HG03064 (cell line): ENCODE results near the gene HOXA2.

Source experiments
- ATAC-seq: cut with Tn5 transposase; IDR thresholded peaks from one replicate; pipeline ENCODE4 v1.9.1; 2021; ENCODE audit warnings: low read depth; ENCODE audit not compliant: unreplicated experiment

HOXA2 gene

DNA sequence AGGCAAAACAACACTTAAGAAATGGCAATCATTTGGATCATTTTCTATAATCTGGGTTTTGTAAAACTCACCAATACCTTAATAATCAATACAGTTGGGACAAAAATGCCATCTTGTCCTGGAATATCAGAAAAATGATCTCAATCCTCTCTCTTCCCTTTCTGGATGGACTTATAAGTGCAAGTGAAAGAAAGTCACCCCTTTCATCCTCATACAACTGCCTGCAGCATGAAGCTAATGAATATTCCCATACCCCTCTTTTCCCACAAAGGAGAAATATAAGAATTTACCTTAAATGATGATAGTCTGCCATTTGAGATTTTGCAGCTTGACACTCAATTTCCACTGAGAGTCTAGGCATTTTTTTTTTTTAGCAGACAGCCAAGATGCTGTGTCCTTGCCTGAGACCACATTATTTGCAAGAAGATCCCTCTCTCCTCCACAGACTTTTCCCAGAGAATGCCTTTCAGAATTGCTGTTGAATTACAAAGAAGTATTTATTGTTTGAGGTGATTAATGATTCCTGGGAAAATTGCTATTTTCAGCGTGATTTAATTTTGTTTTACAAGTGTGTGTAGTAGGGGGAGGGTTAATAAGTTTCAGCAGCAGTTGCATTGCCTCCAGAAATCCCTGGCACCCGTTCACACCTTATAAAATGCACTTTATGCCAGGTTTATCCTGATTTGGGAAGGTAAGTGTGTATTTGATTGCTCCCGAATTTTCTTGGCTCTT lies 24.3 kb upstream of the HOXA2 start:
- ATAC-seq = no peak

DNA sequence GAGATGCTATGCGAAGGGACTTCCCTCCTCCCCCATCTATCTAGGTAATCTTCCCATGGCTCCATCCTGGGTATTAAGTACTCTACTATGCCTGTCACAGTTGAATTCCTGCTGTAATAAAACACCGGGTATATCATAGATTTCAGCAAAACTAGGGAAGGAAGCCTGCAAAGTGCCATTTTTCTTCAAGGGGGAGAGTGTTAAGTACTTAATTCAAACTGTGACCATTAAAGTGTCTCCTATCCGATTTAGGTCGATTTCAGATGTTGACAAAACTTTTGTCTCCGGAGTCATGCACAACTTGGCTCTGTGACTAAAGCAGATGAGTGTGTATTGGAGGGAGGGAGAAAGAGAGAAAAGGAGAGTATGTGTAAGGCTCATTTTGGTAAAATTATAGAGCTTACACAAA lies 23.5 kb upstream of the HOXA2 start:
- ATAC-seq = no peak

DNA sequence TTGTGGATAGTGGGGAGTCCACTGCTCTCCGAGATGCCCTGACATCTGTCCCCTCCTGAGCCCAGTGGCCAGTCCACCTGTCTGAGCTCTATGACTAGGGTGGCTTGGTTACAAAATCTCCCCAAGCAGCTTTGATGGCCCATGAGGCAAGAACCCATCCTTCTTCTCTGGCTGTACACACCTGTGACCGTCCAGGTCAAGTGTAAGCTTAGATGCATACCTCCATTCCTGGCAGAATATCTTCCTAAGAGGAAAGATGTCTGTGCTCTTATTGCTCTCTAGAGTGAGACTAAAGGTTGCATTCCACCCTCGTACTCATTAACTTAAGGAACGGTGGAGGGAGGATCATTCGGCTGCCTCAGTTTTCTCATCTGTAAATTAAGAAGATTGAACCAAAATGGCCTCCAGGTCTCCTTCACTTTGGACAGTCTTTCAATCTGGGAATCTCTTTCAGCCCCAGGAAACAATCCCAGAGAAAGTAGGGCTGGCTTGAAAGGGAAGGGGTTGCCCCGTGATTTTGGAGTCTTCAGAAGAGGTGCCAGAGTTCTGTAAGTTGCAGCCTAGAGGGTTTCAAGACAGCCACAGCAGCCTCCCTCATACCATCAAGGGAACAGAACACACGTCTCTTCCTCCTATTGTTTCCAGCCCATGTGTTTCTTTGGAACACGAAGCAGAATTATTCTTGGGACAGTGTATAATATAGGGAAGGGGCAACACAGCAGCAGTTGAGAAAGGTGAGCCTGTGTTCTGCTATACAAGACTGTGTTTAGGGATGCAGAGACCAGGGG lies 22.6 kb upstream of the HOXA2 start:
- ATAC-seq = no peak

DNA sequence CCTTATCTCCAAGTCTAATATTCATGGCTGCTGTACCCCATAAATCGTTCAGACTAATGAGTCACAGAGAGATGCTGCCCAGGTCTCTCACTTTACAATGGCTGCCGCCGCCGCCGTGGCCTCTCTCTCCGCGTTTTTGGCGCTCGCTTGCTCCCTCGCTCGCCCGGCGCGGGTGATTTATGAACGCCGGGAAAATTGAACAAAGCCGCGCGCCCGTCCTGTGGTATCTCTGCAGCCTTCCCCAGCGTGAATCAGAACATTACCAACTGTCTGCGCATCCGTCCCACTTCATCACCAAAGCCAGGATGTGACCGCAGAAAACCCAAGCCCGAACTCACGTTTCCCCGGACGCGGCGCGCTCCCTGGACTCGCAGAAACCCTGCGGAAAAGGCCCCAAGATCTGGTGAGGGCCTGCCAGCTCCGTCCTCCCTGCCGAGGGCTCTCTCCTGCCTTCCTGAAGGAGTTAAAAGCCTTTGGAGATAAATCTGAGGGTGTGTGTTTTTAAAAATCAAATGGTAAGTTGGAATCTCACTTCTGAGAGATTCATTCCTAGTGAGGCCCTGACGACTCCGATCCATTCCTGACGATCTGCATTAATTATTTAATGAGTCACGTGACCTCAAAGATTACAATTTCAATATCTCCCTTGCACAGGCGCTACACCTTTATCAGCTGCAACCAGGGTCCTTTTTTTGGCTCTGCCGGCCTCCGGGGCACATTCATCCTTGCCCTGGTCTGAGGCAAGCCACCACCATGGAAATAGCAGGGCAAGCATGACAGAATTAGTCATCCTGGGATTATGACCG lies 21.8 kb upstream of the HOXA2 start:
- ATAC-seq = no peak

DNA sequence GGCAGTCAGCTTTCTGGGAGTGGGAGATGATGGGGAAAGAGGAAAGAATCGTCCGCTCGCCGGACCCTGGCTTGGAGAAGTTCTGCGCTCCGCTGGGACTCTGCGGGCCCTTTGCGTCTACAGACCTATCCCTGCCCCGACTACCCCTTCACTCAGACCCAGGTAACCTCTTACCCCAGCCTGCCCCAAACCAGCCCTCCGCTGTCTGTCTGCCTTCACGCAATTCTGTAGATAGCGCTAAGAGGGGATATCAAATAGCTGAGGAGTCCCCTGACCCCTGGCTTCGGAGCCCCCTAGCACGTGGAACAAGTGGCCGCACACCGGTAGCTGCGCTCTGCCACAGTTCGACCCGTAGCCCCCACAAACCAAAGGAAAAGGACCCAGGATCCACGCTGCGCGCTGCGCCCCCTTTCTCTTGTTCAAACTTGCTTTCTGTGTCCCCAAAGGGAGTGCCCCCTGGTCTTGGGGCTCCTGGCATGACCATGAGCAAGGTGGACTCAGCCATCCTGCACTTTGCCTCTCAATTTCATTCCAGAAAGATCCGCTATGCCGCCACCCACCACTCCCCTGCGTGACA lies 21.1 kb upstream of the HOXA2 start:
- ATAC-seq = no peak

DNA sequence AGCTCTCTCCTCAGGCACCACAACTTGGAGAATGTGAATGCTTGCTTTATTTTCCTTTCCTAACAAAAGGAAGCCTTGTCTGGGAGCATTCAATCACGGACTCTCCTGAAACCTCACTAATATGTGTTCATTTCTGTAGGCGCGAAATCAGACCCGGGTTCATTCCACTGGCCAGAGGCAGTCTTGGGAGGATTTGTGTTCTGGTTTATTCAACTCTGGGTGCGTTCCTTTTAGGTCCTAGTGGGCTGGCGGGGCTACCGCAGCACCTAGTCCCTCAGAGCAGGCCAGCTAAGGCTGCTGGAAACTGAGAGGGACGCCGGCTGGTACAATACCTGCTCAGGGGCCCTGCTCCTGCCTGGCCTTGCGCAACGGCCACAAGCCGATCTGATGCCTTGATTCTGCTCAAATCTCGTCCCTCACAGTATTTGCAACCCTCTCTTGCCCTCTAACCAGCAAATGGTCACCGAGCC lies 20.6 kb upstream of the HOXA2 start:
- no peak for ATAC-seq

DNA sequence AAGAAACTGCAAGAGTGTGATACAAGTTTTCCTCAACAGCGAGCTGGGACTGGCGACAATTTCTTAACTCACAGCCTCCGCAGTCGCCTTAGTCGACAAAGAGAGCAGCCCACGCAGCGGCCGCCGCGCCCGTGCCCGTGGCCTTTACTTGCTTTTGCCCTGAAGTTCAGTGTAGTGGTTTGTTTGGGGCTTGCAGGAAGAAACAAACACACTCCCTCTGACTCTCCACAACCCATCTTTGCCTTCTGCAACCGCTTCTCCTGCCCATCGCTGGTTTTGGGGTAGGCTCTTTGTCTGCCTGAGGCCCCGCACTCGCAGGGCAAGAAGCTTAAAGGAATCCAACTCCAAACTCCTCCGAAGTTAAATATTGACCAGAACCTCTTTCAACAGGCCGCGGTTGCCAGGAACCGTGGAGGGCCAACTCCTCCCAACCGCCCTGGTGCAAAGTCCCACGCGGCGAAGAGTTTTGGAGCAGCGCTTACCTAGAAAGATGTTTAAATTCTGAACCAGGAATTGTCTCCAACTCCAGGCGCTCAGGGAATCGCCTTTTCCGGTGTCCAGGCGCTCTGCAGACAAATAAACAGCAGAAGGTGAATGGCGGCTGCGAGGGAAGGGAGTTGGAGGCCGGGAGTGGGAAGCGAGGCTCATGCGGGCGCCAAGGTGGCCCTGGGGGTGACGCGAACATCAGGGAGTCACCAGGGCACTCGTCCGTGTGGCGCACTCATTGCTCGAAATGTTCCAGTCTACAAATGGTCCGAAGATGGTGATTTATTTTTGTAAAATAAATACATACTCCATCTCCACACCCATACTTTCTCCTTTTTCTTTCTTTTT lies 19.8 kb upstream of the HOXA2 start:
- ATAC-seq = no peak

DNA sequence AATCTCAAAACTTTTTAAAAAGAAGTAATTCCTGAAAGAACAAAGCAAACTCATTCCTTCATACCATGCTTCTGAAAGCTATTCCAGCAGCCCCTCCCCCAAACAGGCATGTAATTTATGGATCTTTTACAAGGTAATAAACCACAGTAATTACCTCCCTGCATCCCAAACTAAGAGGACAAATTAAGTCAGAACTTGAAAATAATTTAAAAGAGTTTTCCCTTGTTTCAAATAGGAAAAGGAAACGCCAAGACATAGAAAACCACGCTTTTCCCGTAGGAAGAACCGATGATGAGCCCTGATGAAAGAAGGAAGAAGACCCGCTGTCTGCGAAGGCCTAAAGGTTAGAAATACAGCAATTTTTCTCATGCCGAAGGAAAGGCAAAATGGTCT lies 19.2 kb upstream of the HOXA2 start:
- ATAC-seq = no peak

DNA sequence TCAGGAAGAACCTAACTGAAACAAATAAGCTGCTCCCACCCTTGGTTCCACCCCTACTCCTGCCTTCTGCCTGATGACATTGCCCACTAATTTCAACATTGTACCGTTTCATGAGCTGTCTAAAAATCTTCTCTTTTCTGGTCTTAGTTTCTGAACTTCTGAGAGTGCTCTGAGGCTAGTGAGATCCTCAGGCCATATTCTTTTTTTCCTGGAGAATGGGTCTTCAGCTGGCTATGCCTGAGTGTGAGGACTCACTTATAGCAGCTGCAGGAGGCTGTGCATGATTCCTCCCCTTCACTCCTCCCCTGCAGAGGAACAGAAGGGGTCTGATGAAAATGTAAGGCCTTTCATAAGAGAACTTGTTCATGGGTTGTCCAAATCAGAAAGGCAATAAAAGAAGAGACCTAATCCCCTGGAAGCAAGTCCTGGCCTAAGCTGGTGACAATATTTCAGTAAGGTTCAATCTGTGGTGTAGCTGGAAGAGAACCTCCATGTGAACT lies 17.0 kb upstream of the HOXA2 start:
- ATAC-seq = no peak

DNA sequence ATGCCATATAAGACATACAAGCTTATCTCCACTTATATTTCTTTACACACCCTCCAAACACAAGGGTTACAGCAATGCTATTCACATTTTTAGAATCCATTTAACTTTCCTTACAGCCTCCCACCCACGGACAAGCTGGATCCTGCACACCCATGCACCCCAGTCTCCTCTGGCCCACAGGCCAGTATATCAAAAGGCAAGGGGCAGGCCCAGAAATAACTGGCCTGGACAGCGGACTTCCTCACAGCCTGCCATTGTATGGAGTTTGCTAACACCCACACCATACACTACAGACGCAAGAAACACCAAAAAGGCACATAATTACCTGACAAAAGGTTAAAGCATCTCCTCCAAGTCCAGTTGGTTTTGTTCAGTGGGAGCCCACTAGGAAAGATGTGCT lies 16.1 kb upstream of the HOXA2 start:
- ATAC-seq = no peak

DNA sequence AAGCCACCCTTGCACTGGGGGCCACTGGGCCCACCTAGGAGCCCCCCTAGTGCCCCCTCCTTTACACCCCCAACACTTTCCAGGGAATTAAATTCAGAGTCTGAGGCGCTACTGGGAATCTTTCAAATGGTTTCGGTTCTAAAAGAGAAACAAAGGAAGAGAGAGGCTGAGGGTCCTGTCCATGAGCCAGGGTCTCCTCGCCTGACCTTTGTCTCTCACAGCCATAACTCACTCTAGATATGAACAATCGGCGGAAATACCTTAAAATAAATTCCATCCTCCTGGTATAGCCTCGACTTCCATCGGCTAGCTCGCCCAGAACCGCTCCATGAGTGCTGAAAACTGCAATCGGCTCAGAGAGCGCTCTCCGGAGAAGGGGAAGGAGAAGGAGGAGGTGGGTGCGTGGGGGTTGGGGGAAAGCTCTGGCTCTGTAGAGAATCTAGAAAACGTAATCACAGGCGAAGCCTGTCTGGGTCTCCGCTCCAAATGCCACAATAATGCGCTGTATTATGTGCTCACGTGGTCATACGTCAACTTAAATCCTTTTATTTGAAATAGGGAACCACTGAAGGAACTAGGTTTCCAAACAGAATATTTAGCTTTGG lies 15.5 kb upstream of the HOXA2 start:
- no peak for ATAC-seq

DNA sequence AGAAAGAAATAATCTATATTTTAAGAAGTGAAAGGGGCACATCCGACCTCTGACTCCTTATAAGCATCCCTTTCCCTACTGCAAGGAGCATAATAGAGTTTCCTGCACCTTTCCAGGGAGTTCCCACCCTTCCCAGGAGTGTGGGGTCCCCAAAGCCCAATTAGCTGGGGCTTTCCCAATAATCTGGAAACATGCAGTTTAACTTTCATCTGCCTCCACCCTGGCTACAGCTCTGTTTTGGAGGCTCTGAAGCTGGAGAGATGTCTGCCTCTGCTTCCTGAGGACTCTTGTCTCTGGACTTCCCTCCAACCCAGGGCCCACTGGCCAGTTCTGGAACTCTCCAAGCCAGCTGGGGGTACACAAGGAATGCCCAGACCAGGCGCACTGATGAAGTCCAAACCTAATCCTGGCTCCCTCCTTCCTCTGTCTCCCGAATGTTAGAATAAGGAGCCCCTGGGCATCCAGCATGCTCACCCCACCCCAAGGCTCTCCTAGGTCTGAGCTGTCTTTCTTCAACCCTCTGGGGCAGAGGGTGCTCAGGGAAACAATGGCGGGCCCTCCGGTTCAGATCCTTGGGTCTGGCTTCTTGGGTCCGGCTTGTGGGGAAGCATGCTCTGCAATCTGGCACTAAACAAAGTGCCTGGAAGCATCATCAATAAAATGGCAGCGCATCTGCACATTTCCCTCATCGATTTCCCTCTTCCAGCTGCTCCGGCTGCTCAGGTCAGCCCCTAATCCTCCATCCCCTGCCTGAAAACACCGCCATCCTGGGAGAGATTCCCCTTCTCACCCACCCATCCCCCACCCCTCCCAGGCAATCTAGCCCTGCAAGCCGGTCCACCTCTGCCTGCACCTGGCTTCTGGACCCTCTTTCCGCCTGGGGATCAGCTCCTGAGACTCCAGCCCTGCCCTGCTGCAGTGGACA lies 14.7 kb upstream of the HOXA2 start:
- no peak for ATAC-seq

DNA sequence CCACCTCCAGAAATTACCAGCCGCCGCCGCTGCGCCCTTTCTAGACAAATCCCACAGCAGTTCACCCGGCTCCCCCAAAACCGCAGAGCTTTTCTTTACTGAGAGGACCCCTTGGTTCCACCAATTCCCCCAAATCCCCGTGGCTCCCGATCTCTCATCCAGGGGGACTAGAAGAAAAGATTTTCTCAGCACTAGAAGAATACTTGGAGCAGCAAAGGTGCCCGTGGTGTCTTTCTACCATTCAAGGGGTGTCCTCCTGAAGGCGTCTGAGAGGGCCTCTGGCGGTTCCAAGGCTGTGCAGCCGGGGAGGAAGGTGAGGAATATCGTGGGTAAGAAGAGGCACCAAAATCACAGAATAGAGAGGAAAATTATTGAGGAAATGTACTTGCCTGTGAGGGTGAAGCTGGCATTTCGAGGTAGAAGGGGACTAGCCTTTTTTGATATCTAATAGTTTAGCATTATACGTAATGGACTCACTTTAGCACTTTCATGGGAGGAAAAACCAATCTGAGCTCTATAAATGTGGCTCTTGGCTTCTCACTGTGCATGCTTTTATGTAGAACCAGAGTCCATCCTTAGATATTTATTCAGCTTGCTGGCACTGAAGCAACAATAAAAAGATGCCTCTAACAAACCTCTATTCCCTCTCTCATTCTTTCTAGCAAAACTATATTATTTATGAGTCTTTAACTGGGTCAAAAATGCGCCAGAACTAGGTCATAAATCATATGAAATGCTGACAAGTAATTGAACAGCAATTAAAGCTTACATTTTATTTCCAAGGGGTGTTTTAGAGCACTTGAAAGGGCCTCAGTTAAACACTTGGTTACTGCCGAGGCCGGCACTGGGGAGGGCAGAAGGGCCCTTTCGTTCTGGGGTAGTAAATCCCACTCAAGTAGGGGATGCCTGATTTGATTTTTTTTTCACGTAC lies 13.8 kb upstream of the HOXA2 start:
- no peak for ATAC-seq

DNA sequence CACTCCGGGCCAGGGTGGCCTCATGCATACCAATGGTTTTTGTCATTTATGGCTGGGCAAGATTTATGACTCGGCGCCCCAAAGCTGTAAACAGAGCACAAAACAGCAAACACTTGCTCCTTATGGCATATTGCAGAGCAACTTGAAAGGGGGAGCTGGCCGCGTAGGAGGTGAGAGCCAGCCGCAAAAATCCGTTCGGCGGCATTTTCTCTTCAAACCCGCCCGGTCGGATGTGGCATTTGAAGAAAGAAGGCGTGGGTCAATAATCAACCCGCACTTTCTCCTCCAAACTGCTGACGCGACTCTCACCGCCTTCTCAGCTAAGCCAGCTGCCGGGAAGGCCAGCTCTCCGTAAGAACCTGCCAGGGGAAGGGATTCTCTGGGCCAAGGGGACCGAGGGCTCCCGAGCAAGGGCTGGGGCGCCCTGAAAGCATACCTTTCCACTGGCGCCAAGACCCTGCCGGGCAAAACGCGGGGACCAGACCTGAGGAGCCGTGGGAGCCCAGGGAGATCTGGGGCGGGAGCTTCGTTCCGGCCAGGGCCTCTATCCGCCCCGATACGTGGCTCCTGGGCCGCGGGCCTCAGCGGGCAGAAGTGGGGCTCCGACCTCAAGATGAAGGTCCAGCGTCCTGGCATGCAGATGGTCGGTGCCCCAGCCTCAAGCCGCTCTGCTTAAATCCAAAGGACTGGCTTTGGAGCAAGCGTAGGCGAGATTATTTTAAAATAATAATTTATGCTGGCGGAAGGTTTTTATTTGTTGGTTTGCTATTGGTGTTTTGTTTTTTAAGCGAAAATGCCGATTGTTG lies 12.9 kb upstream of the HOXA2 start:
- no peak for ATAC-seq

DNA sequence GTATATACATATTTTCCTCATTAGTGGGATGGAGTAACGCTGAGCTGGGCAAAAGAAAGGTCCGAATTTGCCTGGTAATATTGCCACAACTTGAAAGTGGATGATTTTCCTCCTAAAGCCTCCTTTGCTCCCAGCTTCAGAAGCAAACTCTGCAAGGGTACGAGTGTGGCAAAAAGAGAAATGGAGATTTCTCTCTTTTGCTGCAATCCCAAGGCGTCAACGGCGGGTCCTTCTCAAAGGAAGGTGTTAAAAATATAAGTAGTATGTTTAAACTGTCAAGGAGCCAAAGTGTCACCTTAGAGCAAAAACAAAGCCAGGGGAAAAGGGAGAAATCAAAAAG lies 12.4 kb upstream of the HOXA2 start:
- no peak for ATAC-seq

DNA sequence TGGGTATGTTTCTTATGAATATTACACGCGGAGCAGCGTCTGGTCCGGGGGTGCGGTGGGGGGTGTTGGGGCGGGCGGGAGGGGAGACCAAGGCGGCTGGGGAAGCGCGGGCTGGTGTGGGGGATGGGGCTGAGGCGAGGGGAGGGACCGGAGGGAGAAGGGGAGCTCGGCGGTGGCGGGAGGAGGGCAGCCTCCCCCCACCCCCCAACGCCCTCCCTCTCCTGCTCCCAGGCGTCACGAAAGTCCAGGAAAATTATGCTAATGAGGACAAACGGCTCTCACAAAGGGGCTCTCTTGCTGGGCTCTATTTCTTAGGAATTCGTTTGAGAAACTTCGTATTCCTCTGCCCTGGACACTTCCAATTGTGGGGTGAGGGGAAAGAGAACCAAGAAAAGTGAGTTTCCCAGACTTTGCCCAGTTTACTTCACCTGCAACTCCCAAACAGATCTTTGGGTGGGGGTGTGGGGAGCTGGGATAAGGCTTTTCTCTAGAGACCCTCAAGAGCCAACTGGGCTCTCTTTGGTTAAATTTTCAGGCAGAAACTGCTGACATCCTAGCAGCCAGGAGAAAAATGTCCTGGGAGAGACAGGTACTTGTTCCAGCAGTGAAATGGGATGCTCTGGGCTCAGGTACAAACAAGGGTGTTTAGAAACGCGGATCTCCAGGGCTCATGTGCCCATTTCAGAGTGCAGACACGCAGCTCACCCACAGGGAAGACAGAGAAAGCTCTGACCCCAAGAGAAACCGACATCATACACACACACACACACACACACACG lies 11.7 kb upstream of the HOXA2 start:
- no peak for ATAC-seq
